Aortic smooth muscle cell (primary cell): ENCODE data around the gene KPNA4. TPM values are rescaled to one million over a fixed set of nuclear protein-coding genes. Genes with fewer than 3 reads are reported as not detected.

Source experiments
- total RNA-seq: library from RNA; depleted of rRNA; stranded (reverse); fragments of >200 nt; gene quantifications from 2 replicates; pipeline ENCODE4 v1.2.3, GENCODE V29; 2014

Gene KPNA4, protein sequence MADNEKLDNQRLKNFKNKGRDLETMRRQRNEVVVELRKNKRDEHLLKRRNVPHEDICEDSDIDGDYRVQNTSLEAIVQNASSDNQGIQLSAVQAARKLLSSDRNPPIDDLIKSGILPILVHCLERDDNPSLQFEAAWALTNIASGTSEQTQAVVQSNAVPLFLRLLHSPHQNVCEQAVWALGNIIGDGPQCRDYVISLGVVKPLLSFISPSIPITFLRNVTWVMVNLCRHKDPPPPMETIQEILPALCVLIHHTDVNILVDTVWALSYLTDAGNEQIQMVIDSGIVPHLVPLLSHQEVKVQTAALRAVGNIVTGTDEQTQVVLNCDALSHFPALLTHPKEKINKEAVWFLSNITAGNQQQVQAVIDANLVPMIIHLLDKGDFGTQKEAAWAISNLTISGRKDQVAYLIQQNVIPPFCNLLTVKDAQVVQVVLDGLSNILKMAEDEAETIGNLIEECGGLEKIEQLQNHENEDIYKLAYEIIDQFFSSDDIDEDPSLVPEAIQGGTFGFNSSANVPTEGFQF
- 32.4 and 33.7 TPM in 2 replicates for total RNA-seq

DNA sequence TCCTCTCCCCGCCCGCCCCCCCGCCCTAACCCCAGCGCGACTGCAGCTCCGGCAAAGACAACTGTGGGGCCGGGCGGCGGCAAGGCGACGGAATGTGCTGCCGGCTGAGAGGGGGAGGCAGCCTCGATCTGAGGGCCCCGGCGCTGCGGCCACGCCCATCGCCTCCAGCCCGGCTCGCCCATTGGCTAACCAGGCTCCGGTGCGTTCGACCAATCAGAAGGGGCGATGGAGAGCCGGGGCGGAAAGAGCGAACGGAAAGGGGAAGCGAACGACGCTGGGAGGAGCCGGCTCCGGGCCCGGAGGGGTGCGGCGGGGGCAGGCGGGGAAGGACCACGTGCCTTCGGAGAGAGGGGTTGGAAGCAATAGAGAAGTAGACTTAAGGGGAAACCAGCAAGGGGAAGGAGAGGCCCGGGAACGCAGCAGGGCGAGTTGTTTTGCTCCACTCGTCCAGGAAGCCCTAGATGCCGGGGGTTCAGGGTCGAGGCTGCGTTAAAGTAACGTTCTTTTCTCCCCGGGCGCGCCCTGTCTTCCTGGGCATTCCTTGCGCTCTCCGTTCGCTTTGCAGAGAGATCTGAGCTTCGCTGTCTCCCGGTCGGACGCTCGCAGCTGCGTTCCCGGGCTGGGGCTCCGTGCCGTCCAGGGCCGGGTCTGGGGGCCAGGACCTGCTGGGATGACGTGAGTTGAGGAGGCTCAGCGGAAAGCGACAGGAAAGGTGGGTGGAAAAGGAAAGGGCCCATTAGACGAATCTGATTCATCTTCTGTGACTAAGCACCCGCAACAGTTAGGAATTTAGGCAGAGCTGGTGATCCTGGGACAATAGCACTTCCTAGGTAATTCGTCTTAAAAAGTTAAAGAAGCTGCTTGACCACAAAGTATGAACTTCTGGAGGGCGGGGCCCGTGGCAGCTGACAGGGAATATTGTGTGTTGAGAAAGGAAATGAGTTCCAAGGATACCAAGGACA lies at the start of gene KPNA4:
TSS of gene KPNA4 (minus strand) at position 130 of the 962 bp plus-strand sequence. CDS start 289 bp downstream, outside the sequence.

DNA sequence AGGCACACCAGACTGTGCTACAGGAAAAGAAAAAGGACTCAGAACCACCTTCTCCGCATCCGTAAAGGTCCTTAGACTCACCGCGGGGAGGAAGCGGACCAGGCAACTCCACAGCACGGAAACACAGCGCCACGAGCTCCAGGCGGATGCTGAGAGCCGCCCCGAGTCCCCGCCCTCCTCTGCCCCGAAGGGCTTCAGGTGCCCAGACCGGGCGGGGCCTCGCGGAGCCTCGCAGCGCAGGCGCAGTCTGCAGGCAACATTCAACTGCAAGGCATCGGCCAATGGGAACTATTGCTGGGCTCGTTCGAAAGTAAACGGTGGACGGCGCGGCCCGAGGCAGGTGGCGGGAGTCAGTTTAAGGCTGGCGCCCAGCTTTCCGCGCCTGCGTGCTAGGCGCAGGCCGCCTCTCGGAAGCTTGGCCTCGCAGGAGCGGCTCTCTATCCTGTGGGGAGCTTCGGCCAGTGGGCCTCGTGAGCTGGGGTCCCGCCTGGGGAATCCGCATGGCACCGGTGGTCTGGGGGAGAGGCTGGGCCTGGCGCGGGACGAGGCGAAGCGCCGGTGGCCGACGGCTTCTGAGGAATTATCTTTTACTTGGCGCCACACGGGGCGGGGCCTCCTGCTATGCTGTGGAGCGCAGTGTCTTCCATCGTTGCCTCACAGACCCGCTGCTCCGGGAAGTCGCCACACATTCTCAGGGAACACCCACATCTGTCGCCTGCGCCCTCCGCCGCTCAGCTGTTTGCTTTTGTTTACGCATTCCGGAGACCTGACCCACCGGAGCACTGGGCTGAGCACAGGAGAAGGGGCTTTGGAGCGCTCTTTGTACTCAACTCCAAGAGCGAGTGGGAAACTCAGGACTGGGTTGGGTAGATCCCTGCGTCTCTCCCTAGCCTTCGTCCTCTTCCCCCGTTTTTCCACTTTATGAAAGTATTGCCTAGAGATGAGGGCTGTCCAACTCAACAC lies 115.5 kb downstream of the KPNA4 start, which contains the start of gene TRIM59:
TSS of gene TRIM59 (minus strand) at position 151 of the 963 bp plus-strand sequence. CDS start 10,603 bp downstream, outside the sequence.

Other genes with a start within 250 kb of the KPNA4 start
- 54.0 and 54.2 TPM in 2 replicates for gene IFT80, start 166.3 kb downstream of the KPNA4 start, total RNA-seq
- gene SMC4, start 165.9 kb downstream of the KPNA4 start, total RNA-seq: 66.8 and 78.9 TPM in 2 replicates
- gene TRIM59, start 115.8 kb downstream of the KPNA4 start, total RNA-seq: 20.3 and 25.3 TPM in 2 replicates
- 0.06 and 0.13 TPM in 2 replicates for gene ARL14, start 111.6 kb upstream of the KPNA4 start, total RNA-seq
- 7.1 and 10.7 TPM in 2 replicates for gene PPM1L, start 190.7 kb upstream of the KPNA4 start, total RNA-seq